HCT116 (cell line): Measurements from ENCODE around the gene EEF1AKMT2. TPM values are rescaled to one million over a fixed set of nuclear protein-coding genes. Genes with fewer than 3 reads are reported as not detected.
A peak's percentile ranks its signal among the peaks of the same experiment; 100 is the strongest.

ENCODE experiments used
- ATAC-seq: fragments of 200-7000 bp; cut with Tn5 transposase; 2 replicates; pipeline ENCODE4 v1.9.1; 2020; ENCODE audit warnings: mild to moderate bottlenecking, moderate library complexity
- BruUV-seq: library from RNA; stranded (reverse); fragments of 400-500 nt; replicated peaks from 2 replicates; lab custom pipeline; 2021; lab: Mats Ljungman, UMichigan
- CTCF ChIA-PET: fragments of 300-600 bp; sonication (Branson Sonifier 250); formaldehyde crosslinking; loops from one replicate; lab custom pipeline; 2021; ENCODE audit warnings: antibody characterized with exemption; lab: Charles Lee
- POLR2A ChIA-PET: fragments of 300-600, 350-600 bp; sonication (Branson Sonifier 250); formaldehyde crosslinking; loops from one replicate; lab custom pipeline; 2021; ENCODE audit warnings: antibody characterized with exemption; lab: Charles Lee
- RAD21 ChIA-PET, 2 experiments: fragments of 300-600 bp; sonication (Branson Sonifier 250); formaldehyde crosslinking; loops; one replicate each; lab custom pipeline; 2023; ENCODE audit warnings: low total read pairs in 2 of 2; ENCODE audit not compliant: uncharacterized antibody in 2 of 2, unreplicated experiment in 2 of 2, low non-redundant PET in 1 of 2; lab: Charles Lee
- DNase-seq: peaks from one replicate; pipeline ENCODE4 v3.0.0-alpha.2; 2010; ENCODE audit warnings: low read depth, low spot score
- H2AFZ ChIP-seq: fragments of 200-600 bp; shearing (Covaris generic), sonication (generic); 2 replicates; pipeline ENCODE4 v1.6.1; 2017; ENCODE audit warnings: low read depth, mixed run types, mixed read lengths, antibody characterized with exemption, low read length; ENCODE audit not compliant: poor library complexity, severe bottlenecking
- H3K27ac ChIP-seq: 2 replicates; pipeline ENCODE4 v1.5.1; 2012; ENCODE audit warnings: low read depth, low read length
- H3K27me3 ChIP-seq: fragments of 200-600 bp; sonication (generic); 2 replicates; pipeline ENCODE4 v1.6.1; 2016; ENCODE audit warnings: mixed run types, low read length, mixed read lengths; ENCODE audit not compliant: insufficient read depth
- H3K36me3 ChIP-seq, 2 experiments: fragments of 200-500 bp in 1 of 2; fragments of 200-600 bp in 1 of 2; sonication (Bioruptor generic) in 1 of 2; sonication (generic) in 1 of 2; 2 replicates each; pipeline versions ENCODE4 v1.5.1 to v1.6.1; 2014 to 2016; ENCODE audit warnings: low read length in 2 of 2, inconsistent platforms in 1 of 2, mixed read lengths in 1 of 2, mixed run types in 1 of 2; ENCODE audit not compliant: insufficient read depth in 2 of 2, control insufficient read depth in 1 of 2
- H3K4me1 ChIP-seq, 2 experiments: fragments of 200-600 bp in 1 of 2; sonication (generic) in 1 of 2; 2 replicates each; pipeline versions ENCODE4 v1.5.1 to v1.6.1; 2012 to 2017; ENCODE audit warnings: low read length in 2 of 2, inconsistent platforms in 1 of 2, mild to moderate bottlenecking in 1 of 2, mixed read lengths in 1 of 2, mixed run types in 1 of 2, moderate library complexity in 1 of 2; ENCODE audit not compliant: insufficient read depth in 2 of 2, control insufficient read depth in 1 of 2
- H3K4me2 ChIP-seq: fragments of 200-600 bp; sonication (generic); 2 replicates; pipeline ENCODE4 v1.6.1; 2017; ENCODE audit warnings: mixed run types, low read length, mixed read lengths
- H3K4me3 ChIP-seq, 2 experiments: fragments of 200-600 bp in 1 of 2; sonication (generic) in 1 of 2; replicated peaks in 1 of 2; 2 replicates each; pipeline ENCODE4 v1.5.1; 2011 to 2016; ENCODE audit warnings: low read length in 2 of 2, control low read depth in 1 of 2, low read depth in 1 of 2, mild to moderate bottlenecking in 1 of 2, mixed read lengths in 1 of 2, mixed run types in 1 of 2
- H3K79me2 ChIP-seq: fragments of 200-600 bp; sonication (generic); 2 replicates; pipeline ENCODE4 v1.6.1; 2017; ENCODE audit warnings: mild to moderate bottlenecking, mixed run types, low read length, moderate library complexity, mixed read lengths; ENCODE audit not compliant: insufficient read depth
- H3K9ac ChIP-seq: fragments of 200-600 bp; sonication (generic); 2 replicates; pipeline ENCODE4 v1.6.1; 2016; ENCODE audit warnings: low read length, mixed read lengths
- H3K9me2 ChIP-seq: fragments of 200-600 bp; sonication (generic), shearing (Covaris generic); 2 replicates; pipeline ENCODE4 v1.6.1; 2017; ENCODE audit warnings: mixed run types, mild to moderate bottlenecking, moderate library complexity; ENCODE audit not compliant: insufficient read depth
- H3K9me3 ChIP-seq, 2 experiments: fragments of 200-500 bp in 1 of 2; fragments of 200-600 bp in 1 of 2; sonication (Bioruptor generic) in 1 of 2; sonication (generic) in 1 of 2; 2 replicates each; pipeline ENCODE4 v1.6.1; 2014 to 2017; ENCODE audit warnings: low read length in 2 of 2, mixed read lengths in 2 of 2, inconsistent platforms in 1 of 2, low read depth in 1 of 2, mild to moderate bottlenecking in 1 of 2, mixed run types in 1 of 2, moderate library complexity in 1 of 2; ENCODE audit not compliant: control insufficient read depth in 1 of 2, insufficient read depth in 1 of 2
- H4K20me1 ChIP-seq: fragments of 200-600 bp; sonication (generic), shearing (Covaris generic); 2 replicates; pipeline ENCODE4 v1.6.1; 2017; ENCODE audit warnings: mixed run types, mild to moderate bottlenecking, moderate library complexity; ENCODE audit not compliant: insufficient read depth
- CBX3 ChIP-seq: IDR thresholded peaks from 2 replicates; pipeline ENCODE4 v1.6.1; 2012; ENCODE audit warnings: low read depth
- EGR1 ChIP-seq: IDR thresholded peaks from 2 replicates; pipeline ENCODE4 v1.6.1; 2012; ENCODE audit warnings: low read depth
- EZH2 ChIP-seq: fragments of 200-600 bp; sonication (generic); IDR thresholded peaks from 2 replicates; pipeline ENCODE4 v1.6.1; 2017; ENCODE audit warnings: antibody characterized with exemption, mixed run types
- FOSL1 ChIP-seq: IDR thresholded peaks from 2 replicates; pipeline ENCODE4 v1.6.1; 2012; ENCODE audit warnings: low read depth
- SP1 ChIP-seq: IDR thresholded peaks from 2 replicates; pipeline ENCODE4 v1.6.1; 2012; ENCODE audit warnings: low read depth
- ZNF274 ChIP-seq: fragments of 200-500 bp; sonication (Bioruptor generic); IDR thresholded peaks from 2 replicates; pipeline ENCODE4 v1.6.1; 2014; ENCODE audit warnings: mild to moderate bottlenecking, low read depth, low read length, inconsistent platforms
- intact Hi-C: fragments of 100-400 bp; cut with micrococcal nuclease; formaldehyde crosslinking; loops from 2 replicates; pipeline ENCODE4 v1.10.0; 2022
- total RNA-seq: library from RNA; stranded (reverse); gene quantifications from one replicate; pipeline ENCODE4 v1.2.1, GENCODE V29; 2021; ENCODE audit not compliant: unreplicated experiment
- TF ChIP-seq, protein P1 (sequence below): IDR thresholded peaks from 2 replicates; pipeline ENCODE4 v1.6.1; 2011; ENCODE audit warnings: mild to moderate bottlenecking, low read length, moderate library complexity; ENCODE audit not compliant: insufficient replicate concordance; ENCODE audit errors: extremely low read depth

EEF1AKMT2 gene
- total RNA-seq, 1 experiment from 2014 or later: 39.6 TPM

DNA sequence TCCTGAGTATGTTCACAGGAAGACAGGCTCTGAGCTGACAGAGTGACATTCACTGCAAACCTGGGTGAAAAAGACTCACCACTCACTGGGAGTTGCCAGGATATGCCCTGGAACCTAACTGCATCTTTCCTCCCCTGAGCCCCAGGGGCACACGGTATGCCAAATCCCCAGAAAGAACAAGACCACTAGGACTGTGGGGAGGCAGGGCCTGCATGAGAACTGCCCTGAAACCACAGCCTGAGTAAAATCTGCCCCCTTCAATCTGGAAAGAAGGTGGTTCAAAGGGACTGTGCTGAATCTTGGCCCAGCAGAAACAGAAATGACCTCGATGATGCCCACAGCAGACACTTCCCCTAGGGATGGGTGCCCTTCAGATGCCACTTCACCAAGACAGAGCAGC lies 54.0 kb downstream of the EEF1AKMT2 start:
- no peak overlapping the region for H3K4me3 ChIP-seq
- ChIA-PET RAD21 (no interaction called here), POLR2A (no interaction called here), CTCF (no interaction called here)
- ATAC-seq (no peak), DNase-seq (no peak)
- TF ChIP-seq ZNF274 (no peak), EZH2 (no peak), FOSL1 (no peak)
- TF ChIP-seq, protein P1, sequence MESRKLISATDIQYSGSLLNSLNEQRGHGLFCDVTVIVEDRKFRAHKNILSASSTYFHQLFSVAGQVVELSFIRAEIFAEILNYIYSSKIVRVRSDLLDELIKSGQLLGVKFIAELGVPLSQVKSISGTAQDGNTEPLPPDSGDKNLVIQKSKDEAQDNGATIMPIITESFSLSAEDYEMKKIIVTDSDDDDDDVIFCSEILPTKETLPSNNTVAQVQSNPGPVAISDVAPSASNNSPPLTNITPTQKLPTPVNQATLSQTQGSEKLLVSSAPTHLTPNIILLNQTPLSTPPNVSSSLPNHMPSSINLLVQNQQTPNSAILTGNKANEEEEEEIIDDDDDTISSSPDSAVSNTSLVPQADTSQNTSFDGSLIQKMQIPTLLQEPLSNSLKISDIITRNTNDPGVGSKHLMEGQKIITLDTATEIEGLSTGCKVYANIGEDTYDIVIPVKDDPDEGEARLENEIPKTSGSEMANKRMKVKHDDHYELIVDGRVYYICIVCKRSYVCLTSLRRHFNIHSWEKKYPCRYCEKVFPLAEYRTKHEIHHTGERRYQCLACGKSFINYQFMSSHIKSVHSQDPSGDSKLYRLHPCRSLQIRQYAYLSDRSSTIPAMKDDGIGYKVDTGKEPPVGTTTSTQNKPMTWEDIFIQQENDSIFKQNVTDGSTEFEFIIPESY: no peak
- no peak overlapping the region for H3K4me2 ChIP-seq
- no peak overlapping the region for H3K9ac ChIP-seq
- intact Hi-C loops: no loop called here
- no peaks in the 10 kb centered on the region for H4K20me1 ChIP-seq
- H3K27me3 ChIP-seq: no peaks in the 10 kb centered on the region
- H3K36me3 ChIP-seq: no peaks in the 10 kb centered on the region
- no peaks in the 10 kb centered on the region for H3K9me2 ChIP-seq
- peaks cover 19 to 34% of the 10 kb centered on the region in 2 experiments for H3K4me1 ChIP-seq
- no peaks in the 10 kb centered on the region for H3K9me3 ChIP-seq
- peaks cover 24% of the 10 kb centered on the region; the same call in 1 of the 2 replicates for H3K79me2 ChIP-seq
- BruUV-seq: no TSS peak
- H3K27ac ChIP-seq: no peak overlapping the region
- no peak overlapping the region for H2AFZ ChIP-seq

DNA sequence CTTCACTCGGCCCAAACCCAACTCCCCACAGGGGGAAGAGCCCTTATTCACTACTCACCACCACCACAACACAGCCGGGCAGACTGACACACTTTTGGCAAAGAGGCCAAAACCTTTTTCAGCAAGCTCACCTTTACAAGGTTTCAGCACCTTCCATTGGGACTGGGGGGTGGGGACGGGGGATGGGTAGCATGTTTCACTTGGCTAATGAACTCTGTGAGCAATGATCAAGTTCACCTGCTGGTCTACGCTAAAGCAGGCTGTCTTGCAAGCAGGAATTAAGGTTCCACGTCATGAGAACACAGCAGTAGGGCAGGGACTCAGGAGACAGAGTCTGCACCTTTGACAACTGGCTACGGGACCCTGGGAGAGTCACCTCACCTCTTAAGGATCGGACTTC lies 54.5 kb downstream of the EEF1AKMT2 start:
- POLR2A ChIA-PET: no interaction called here
- TF ChIP-seq CBX3: no peak
- no peak for TF ChIP-seq EGR1
- no peak for TF ChIP-seq SP1
- no peak for DNase-seq
- no peak overlapping the region for H2AFZ ChIP-seq
- H3K79me2 ChIP-seq: peaks cover 24% of the 10 kb centered on the region; the same call in 1 of the 2 replicates
- H3K4me2 ChIP-seq: peak overlapping the region; percentile 4; the same call in 1 of the 2 replicates
- RAD21 ChIA-PET: no interaction called here
- CTCF ChIA-PET: interaction anchor here (1.5 kb wide), 1 partner anchor 18 kb away, joined by 5 read pairs; no protein-coding TSS in a partner anchor
- H3K4me3 ChIP-seq: no peak overlapping the region
- no peaks in the 10 kb centered on the region for H3K36me3 ChIP-seq
- no TSS peak for BruUV-seq
- no peaks in the 10 kb centered on the region for H3K27me3 ChIP-seq
- H3K9ac ChIP-seq: no peak overlapping the region
- H3K27ac ChIP-seq: no peak overlapping the region
- H4K20me1 ChIP-seq: no peaks in the 10 kb centered on the region
- ATAC-seq: no peak
- no peaks in the 10 kb centered on the region for H3K9me3 ChIP-seq
- no peaks in the 10 kb centered on the region for H3K9me2 ChIP-seq
- peaks cover 17 to 29% of the 10 kb centered on the region in 2 experiments for H3K4me1 ChIP-seq
- intact Hi-C loops: no loop called here
